SU-DHL-6 (cell line): Measurements from ENCODE around the gene RBCK1.

Experiments
- H2AFZ ChIP-seq: fragments of 200-600 bp; sonication (generic); 2 replicates; pipeline ENCODE4 v1.6.1; 2014; ENCODE audit warnings: low read depth, mild to moderate bottlenecking, moderate library complexity, mixed read lengths, antibody characterized with exemption, low read length; ENCODE audit not compliant: severe bottlenecking
- H3F3A ChIP-seq: fragments of 200-600 bp; shearing (Covaris generic); 2 replicates; pipeline ENCODE4 v1.6.0; 2016; ENCODE audit warnings: antibody characterized with exemption, mild to moderate bottlenecking; ENCODE audit not compliant: insufficient read depth
- H3K27ac ChIP-seq: fragments of 200-600 bp; sonication (generic); 2 replicates; pipeline ENCODE4 v1.5.1; 2016; ENCODE audit warnings: low read depth, mild to moderate bottlenecking, low read length, moderate library complexity, mixed read lengths
- H3K27me3 ChIP-seq: fragments of 200-600 bp; sonication (generic), shearing (Covaris generic); 2 replicates; pipeline ENCODE4 v1.6.0; 2014; ENCODE audit warnings: mild to moderate bottlenecking, low read length
- H3K36me3 ChIP-seq: fragments of 200-600 bp; sonication (generic); 2 replicates; pipeline ENCODE4 v1.6.1; 2014; ENCODE audit warnings: mild to moderate bottlenecking, low read length, mixed read lengths
- H3K4me2 ChIP-seq: fragments of 300-600, 200-600 bp; shearing (Covaris generic), sonication (generic); 2 replicates; pipeline ENCODE4 v1.6.0; 2014; ENCODE audit warnings: low read length, low read depth, mild to moderate bottlenecking; ENCODE audit not compliant: poor library complexity, severe bottlenecking
- H3K4me3 ChIP-seq: fragments of 200-600 bp; sonication (generic); 2 replicates; pipeline ENCODE4 v1.5.1; 2014; ENCODE audit warnings: antibody characterized with exemption, low read length, mild to moderate bottlenecking, mixed read lengths; ENCODE audit not compliant: insufficient read depth, poor library complexity, severe bottlenecking
- H3K79me2 ChIP-seq: fragments of 200-600 bp; sonication (generic); 2 replicates; pipeline ENCODE4 v1.6.1; 2014; ENCODE audit warnings: mild to moderate bottlenecking, low read length, moderate library complexity; ENCODE audit not compliant: insufficient read depth
- H3K9ac ChIP-seq: fragments of 200-600 bp; sonication (generic); 2 replicates; pipeline ENCODE4 v1.7.0; 2014; ENCODE audit warnings: mild to moderate bottlenecking, low read length
- H3K9me2 ChIP-seq: fragments of 200-600 bp; sonication (generic); replicated peaks from 2 replicates; pipeline ENCODE4 v1.6.1; 2014; ENCODE audit warnings: low read length; ENCODE audit not compliant: insufficient read depth
- H3K9me3 ChIP-seq: fragments of 200-600 bp; sonication (generic); 2 replicates; pipeline ENCODE4 v1.6.1; 2014; ENCODE audit warnings: low read length, mixed read lengths; ENCODE audit not compliant: insufficient read depth
- H4K20me1 ChIP-seq: fragments of 200-600 bp; sonication (generic); 2 replicates; pipeline ENCODE4 v1.6.1; 2014; ENCODE audit warnings: low read depth, mild to moderate bottlenecking, antibody characterized with exemption, low read length, moderate library complexity, mixed read lengths
- EZH2phosphoT487 ChIP-seq: fragments of 200-600 bp; sonication (generic), shearing (Covaris generic); conservative IDR thresholded peaks from 2 replicates; pipeline ENCODE4 v1.6.1; 2018; ENCODE audit warnings: mild to moderate bottlenecking, antibody characterized with exemption, low read length, moderate library complexity, mixed read lengths
- TF ChIP-seq, protein P1 (sequence below): fragments of 200-600 bp; sonication (generic); IDR thresholded peaks from one replicate; pipeline ENCODE4 v1.5.1; 2017; ENCODE audit warnings: antibody characterized with exemption, mild to moderate bottlenecking, low read length, moderate library complexity; ENCODE audit not compliant: insufficient read depth, poor library complexity, severe bottlenecking

Gene RBCK1

DNA sequence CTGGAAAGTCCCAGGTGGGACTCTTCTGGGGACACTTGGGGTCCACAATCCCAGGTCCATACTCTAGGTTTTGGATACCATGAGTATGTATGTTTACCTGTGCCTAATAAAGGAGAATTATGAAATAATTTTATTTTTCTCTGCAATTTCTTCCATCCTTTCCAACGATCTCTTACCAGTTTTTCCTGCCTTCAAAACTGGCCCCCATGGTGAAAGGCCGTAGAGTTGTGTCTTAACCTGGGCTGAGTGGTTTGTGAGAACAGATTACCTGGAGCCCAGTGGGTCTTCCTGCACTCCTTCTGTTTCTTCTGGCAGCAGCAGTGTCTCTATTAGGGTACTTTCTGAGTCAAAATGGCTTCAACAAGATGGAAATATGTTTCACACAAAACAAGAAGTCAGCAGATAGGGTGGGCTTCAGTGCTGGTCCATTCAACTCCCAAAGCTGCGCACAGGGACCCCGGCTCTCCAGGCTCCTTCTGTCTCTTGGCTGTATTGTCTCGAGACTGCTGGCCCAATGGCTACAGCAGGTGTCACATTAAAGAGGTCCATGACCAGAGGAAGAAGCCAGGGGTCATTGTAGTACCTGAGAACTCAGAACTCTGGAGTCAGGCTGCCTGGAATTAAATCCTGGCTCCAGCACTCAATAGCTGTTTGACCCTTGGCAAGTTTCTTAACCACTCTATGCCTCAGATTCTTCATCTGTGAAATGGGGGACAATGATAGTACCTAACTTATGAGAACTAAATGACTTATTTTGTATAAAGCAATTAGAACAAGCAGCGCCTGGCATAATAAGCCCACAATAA, 10.5 kb upstream of the RBCK1 start:
- Histone ChIP-seq H4K20me1 (no peaks in the 10 kb centered on the region), H3K27me3 (no peaks in the 10 kb centered on the region), H3K9me3 (no peaks in the 10 kb centered on the region), H2AFZ (no peak overlapping the region), H3K4me2 (no peak overlapping the region), H3K79me2 (no peaks in the 10 kb centered on the region), H3K36me3 (no peaks in the 10 kb centered on the region), H3K4me3 (no peak overlapping the region), H3F3A (no peaks in the 10 kb centered on the region), H3K9me2 (no peaks in the 10 kb centered on the region), H3K9ac (no peak overlapping the region), H3K27ac (no peak overlapping the region)
- no peak for TF ChIP-seq EZH2phosphoT487
- TF ChIP-seq, protein P1, sequence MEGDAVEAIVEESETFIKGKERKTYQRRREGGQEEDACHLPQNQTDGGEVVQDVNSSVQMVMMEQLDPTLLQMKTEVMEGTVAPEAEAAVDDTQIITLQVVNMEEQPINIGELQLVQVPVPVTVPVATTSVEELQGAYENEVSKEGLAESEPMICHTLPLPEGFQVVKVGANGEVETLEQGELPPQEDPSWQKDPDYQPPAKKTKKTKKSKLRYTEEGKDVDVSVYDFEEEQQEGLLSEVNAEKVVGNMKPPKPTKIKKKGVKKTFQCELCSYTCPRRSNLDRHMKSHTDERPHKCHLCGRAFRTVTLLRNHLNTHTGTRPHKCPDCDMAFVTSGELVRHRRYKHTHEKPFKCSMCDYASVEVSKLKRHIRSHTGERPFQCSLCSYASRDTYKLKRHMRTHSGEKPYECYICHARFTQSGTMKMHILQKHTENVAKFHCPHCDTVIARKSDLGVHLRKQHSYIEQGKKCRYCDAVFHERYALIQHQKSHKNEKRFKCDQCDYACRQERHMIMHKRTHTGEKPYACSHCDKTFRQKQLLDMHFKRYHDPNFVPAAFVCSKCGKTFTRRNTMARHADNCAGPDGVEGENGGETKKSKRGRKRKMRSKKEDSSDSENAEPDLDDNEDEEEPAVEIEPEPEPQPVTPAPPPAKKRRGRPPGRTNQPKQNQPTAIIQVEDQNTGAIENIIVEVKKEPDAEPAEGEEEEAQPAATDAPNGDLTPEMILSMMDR = no peak

DNA sequence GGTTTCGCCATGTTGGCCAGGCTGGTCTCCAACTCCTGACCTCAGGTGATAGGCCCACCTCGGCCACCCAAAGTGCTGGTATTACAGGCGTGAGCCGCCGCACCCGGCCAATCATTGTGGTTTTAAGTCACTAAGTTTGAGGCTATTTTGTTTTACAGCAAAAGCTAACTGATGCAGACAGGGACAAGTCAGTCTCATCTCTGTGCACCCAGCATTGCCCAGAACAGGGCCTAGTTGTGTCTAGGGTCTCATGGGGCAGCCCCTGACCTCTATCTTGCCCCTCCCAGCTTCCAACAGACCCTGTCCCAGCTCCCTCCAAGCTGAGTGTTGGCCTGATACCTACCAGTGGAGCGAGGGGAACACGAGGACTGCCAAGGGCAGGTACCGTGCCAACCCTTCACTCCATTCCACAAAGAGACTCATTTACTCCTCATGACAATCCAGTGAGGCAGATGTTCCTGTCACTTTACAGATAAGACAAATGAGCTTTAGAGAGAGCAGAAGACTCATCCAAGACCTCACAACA, 8.9 kb upstream of the RBCK1 start:
- Histone ChIP-seq H4K20me1 (no peaks in the 10 kb centered on the region), H3K9ac (no peak overlapping the region), H3K27me3 (no peaks in the 10 kb centered on the region), H3K4me2 (no peak overlapping the region), H3K9me2 (no peaks in the 10 kb centered on the region), H3K79me2 (no peaks in the 10 kb centered on the region), H3K9me3 (no peaks in the 10 kb centered on the region), H2AFZ (no peak overlapping the region), H3K36me3 (no peaks in the 10 kb centered on the region), H3K4me3 (no peak overlapping the region), H3K27ac (no peak overlapping the region), H3F3A (no peaks in the 10 kb centered on the region)
- no peak for TF ChIP-seq EZH2phosphoT487
- TF ChIP-seq, protein P1 = no peak

- Histone ChIP-seq H3K9me3 (no peaks in the 10 kb centered on the region), H3K9me2 (no peaks in the 10 kb centered on the region), H3K36me3 (no peaks in the 10 kb centered on the region), H3K79me2 (no peaks in the 10 kb centered on the region), H3K27ac (no peak overlapping the region), H3K27me3 (no peaks in the 10 kb centered on the region), H3K4me2 (no peak overlapping the region), H4K20me1 (no peaks in the 10 kb centered on the region), H3K4me3 (no peak overlapping the region), H3F3A (no peaks in the 10 kb centered on the region), H3K9ac (no peak overlapping the region), H2AFZ (no peak overlapping the region)
- TF ChIP-seq, protein P1 = no peak
These were observed 8.0 kb upstream of the RBCK1 start for GRCh38 chr20:400128-400453.
